Fibroblast of peridontal ligament (primary cell): ENCODE measurements around the gene SCNN1B.
A peak's percentile ranks its signal among the peaks of the same experiment; 100 is the strongest.

ENCODE experiments used
- DNase-seq: peaks from one replicate; pipeline ENCODE4 v3.0.0-alpha.2; 2010; ENCODE audit errors: extremely low read depth

The SCNN1B gene

GRCh38 chr16:23407436-23408127, 105.5 kb downstream of the SCNN1B start:
- no peak for DNase-seq

- DNase-seq = no peak
Measured at GRCh38 chr16:23408242-23408822, 106.2 kb downstream of the SCNN1B start.

- DNase-seq = peak; percentile 49
Measured at GRCh38 chr16:23408823-23409298, 106.8 kb downstream of the SCNN1B start.

- DNase-seq = no peak
Measured at GRCh38 chr16:23409522-23409921, 107.4 kb downstream of the SCNN1B start.

GRCh38 chr16:23410176-23410575, 108.1 kb downstream of the SCNN1B start:
- no peak for DNase-seq

- no peak for DNase-seq
Measured at GRCh38 chr16:23414731-23415130, 112.6 kb downstream of the SCNN1B start.

GRCh38 chr16:23416816-23417215, 114.7 kb downstream of the SCNN1B start:
- no peak for DNase-seq

- peak; percentile 37 for DNase-seq
Measured at GRCh38 chr16:23420011-23420410, 117.9 kb downstream of the SCNN1B start.

GRCh38 chr16:23423496-23424049, 121.5 kb downstream of the SCNN1B start:
- peak; percentile 98 for DNase-seq

- peak; percentile 28 for DNase-seq
Measured at GRCh38 chr16:23424292-23424958, 122.3 kb downstream of the SCNN1B start.

- DNase-seq = no peak
Measured at GRCh38 chr16:23428351-23428750, 126.2 kb downstream of the SCNN1B start.
